Mucosa of gallbladder (tissue), 1 donor: ENCODE measurements around the gene DDX5. TPM values are rescaled to one million over a fixed set of nuclear protein-coding genes. Genes with fewer than 3 reads are reported as not detected.
"Not testable (repeated sequence)": the region's sequence is repeated elsewhere in the genome, so short reads cannot be mapped to it uniquely, and the experiment has no call there.

ENCODE experiments used
- DNase-seq: peaks from one replicate; pipeline ENCODE4 v3.0.0-alpha.2; 2020; ENCODE audit warnings: low spot score
- total RNA-seq: library from RNA; stranded (reverse); gene quantifications from one replicate; pipeline ENCODE4 v1.2.1, GENCODE V29; 2021
- donor health status: DM: no; HTN: no; CAD: no.

Gene DDX5
- total RNA-seq, 1 donor from 2014 or later: 815 TPM

GRCh38 chr17:64508683-64509082, 2.6 kb upstream of the DDX5 start:
- no peak for DNase-seq

- peak; percentile 33 for DNase-seq
Observed at GRCh38 chr17:64507413-64507782, 1.3 kb upstream of the DDX5 start.

GRCh38 chr17:64506576-64507412, 705 bp upstream of the DDX5 start, which contains the start of gene CEP95:
Gene CEP95, plus strand, starts transcription at chr17:64506977. Its CDS starts 121 bp downstream, at chr17:64507098.
- peak; percentile 96 for DNase-seq

GRCh38 chr17:64505340-64506200, 519 bp downstream of the DDX5 start:
- DNase-seq: peak; percentile 94

GRCh38 chr17:64504769-64505339, 1.2 kb downstream of the DDX5 start:
- DNase-seq: no peak

- DNase-seq: no peak
Observed at GRCh38 chr17:64503821-64504768, 2.0 kb downstream of the DDX5 start.

- no peak for DNase-seq
Observed at GRCh38 chr17:64503341-64503740, 2.7 kb downstream of the DDX5 start.

- DNase-seq: no peak
Observed at GRCh38 chr17:64502809-64503208, 3.3 kb downstream of the DDX5 start.

- no peak for DNase-seq
Observed at GRCh38 chr17:64502021-64502420, 4.1 kb downstream of the DDX5 start.

GRCh38 chr17:64500862-64501765, 5.0 kb downstream of the DDX5 start:
- DNase-seq: no peak

- DNase-seq: no peak
Observed at GRCh38 chr17:64500487-64500859, 5.6 kb downstream of the DDX5 start.

- DNase-seq: no peak
Observed at GRCh38 chr17:64499805-64500486, 6.1 kb downstream of the DDX5 start.

GRCh38 chr17:64498308-64499203, 7.5 kb downstream of the DDX5 start:
- DNase-seq: no peak

- no peak for DNase-seq
Observed at GRCh38 chr17:64497565-64498035, 8.5 kb downstream of the DDX5 start.

- DNase-seq: peak; percentile 93
Observed at GRCh38 chr17:64496786-64497564, 9.1 kb downstream of the DDX5 start, which contains the start of gene POLG2. Gene POLG2, minus strand, starts transcription at chr17:64497054. Its CDS starts 86 bp downstream, at chr17:64496968.

GRCh38 chr17:64496348-64496785, 9.7 kb downstream of the DDX5 start:
- DNase-seq: no peak

- DNase-seq: not testable (repeated sequence)
Observed at GRCh38 chr17:64495300-64495699, 10.8 kb downstream of the DDX5 start.
